GM12878 (cell line): ENCODE data around the gene RASGRF2.

Source experiments
- CHD1 ChIP-seq: IDR thresholded peaks from 2 replicates; pipeline ENCODE4 v1.6.1; 2012; ENCODE audit warnings: low read depth, low read length, improper control_type of control experiment
- EED ChIP-seq: sonication (generic); IDR thresholded peaks from 2 replicates; pipeline ENCODE4 v1.6.1; 2016; ENCODE audit warnings: antibody characterized with exemption, low read depth
- HDAC2 ChIP-seq: fragments of 200-600 bp; sonication (generic); IDR thresholded peaks from 2 replicates; pipeline ENCODE4 v1.6.1; 2017
- POLR2A ChIP-seq: IDR thresholded peaks from 2 replicates; pipeline ENCODE4 v1.6.1; 2011; ENCODE audit warnings: low read depth, mild to moderate bottlenecking, low read length
- POU2F2 ChIP-seq: IDR thresholded peaks from 3 replicates; pipeline ENCODE4 v1.6.1; 2011; ENCODE audit warnings: low read depth, mild to moderate bottlenecking, low read length, borderline replicate concordance
- RCOR1 ChIP-seq: conservative IDR thresholded peaks from 2 replicates; pipeline ENCODE4 v1.6.1; 2012; ENCODE audit warnings: low read depth, low read length, improper control_type of control experiment
- WRNIP1 ChIP-seq: IDR thresholded peaks from 2 replicates; pipeline ENCODE4 v1.6.1; 2011; ENCODE audit warnings: low read depth, low read length, improper control_type of control experiment, borderline replicate concordance
- TF ChIP-seq, protein P1 (sequence below), 3 experiments: IDR thresholded peaks in 2 of 3; conservative IDR thresholded peaks in 1 of 3; 2 replicates each; pipeline ENCODE4 v1.5.1; 2011; ENCODE audit warnings: low read depth in 3 of 3, low read length in 3 of 3, mild to moderate bottlenecking in 3 of 3, control low read depth in 2 of 3, moderate library complexity in 2 of 3, inconsistent platforms in 1 of 3, mixed read lengths in 1 of 3; ENCODE audit not compliant: control insufficient read depth in 2 of 3, insufficient read depth in 1 of 3; ENCODE audit errors: extremely low read depth in 1 of 3
- TF ChIP-seq, protein P2 (sequence below): fragments of 450-650 bp; IDR thresholded peaks from 2 replicates; pipeline ENCODE4 v1.6.1; 2016; ENCODE audit warnings: mild to moderate bottlenecking, moderate library complexity, borderline replicate concordance

DNA sequence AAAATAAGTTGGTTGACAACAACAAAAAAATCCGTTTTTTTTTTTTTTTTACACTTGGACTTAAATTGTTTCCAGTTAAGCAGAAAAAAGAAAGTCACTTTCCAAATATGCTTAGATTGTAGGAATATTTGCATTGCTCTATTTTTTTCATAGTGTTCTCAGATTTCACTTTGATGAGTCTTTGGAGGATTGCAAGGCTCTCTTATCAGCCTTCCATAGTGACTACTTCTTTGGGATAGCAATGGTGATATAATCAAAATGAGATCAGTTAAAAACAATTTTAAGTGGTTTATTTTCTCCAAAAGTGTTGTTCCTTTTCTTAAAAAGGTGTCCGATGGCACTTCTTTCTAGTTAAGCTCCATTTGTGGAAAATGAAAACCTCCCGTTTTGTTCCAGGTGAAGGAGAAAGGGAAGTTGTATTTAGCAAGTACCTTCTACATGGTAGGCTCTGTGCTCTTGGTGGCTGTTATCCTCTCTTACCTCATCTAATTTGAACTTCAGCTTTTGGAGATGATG, 3.9 kb downstream of the RASGRF2 start:
- TF ChIP-seq POLR2A = no peak
- no peak for TF ChIP-seq WRNIP1
- TF ChIP-seq RCOR1 = no peak
- TF ChIP-seq EED = no peak
- no peak for TF ChIP-seq CHD1
- TF ChIP-seq POU2F2 = no peak
- TF ChIP-seq, protein P1, sequence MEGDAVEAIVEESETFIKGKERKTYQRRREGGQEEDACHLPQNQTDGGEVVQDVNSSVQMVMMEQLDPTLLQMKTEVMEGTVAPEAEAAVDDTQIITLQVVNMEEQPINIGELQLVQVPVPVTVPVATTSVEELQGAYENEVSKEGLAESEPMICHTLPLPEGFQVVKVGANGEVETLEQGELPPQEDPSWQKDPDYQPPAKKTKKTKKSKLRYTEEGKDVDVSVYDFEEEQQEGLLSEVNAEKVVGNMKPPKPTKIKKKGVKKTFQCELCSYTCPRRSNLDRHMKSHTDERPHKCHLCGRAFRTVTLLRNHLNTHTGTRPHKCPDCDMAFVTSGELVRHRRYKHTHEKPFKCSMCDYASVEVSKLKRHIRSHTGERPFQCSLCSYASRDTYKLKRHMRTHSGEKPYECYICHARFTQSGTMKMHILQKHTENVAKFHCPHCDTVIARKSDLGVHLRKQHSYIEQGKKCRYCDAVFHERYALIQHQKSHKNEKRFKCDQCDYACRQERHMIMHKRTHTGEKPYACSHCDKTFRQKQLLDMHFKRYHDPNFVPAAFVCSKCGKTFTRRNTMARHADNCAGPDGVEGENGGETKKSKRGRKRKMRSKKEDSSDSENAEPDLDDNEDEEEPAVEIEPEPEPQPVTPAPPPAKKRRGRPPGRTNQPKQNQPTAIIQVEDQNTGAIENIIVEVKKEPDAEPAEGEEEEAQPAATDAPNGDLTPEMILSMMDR (IDR thresholded peaks at IDR 0.05 in 2 of 3, conservative IDR thresholded peaks at IDR 0.05 in 1 of 3; ENCODE audit: control insufficient read depth in 2 of 3, extremely low read depth in 1 of 3, insufficient read depth in 1 of 3, low read depth in 3 of 3, low read length in 3 of 3) = no peak
- TF ChIP-seq, protein P2, sequence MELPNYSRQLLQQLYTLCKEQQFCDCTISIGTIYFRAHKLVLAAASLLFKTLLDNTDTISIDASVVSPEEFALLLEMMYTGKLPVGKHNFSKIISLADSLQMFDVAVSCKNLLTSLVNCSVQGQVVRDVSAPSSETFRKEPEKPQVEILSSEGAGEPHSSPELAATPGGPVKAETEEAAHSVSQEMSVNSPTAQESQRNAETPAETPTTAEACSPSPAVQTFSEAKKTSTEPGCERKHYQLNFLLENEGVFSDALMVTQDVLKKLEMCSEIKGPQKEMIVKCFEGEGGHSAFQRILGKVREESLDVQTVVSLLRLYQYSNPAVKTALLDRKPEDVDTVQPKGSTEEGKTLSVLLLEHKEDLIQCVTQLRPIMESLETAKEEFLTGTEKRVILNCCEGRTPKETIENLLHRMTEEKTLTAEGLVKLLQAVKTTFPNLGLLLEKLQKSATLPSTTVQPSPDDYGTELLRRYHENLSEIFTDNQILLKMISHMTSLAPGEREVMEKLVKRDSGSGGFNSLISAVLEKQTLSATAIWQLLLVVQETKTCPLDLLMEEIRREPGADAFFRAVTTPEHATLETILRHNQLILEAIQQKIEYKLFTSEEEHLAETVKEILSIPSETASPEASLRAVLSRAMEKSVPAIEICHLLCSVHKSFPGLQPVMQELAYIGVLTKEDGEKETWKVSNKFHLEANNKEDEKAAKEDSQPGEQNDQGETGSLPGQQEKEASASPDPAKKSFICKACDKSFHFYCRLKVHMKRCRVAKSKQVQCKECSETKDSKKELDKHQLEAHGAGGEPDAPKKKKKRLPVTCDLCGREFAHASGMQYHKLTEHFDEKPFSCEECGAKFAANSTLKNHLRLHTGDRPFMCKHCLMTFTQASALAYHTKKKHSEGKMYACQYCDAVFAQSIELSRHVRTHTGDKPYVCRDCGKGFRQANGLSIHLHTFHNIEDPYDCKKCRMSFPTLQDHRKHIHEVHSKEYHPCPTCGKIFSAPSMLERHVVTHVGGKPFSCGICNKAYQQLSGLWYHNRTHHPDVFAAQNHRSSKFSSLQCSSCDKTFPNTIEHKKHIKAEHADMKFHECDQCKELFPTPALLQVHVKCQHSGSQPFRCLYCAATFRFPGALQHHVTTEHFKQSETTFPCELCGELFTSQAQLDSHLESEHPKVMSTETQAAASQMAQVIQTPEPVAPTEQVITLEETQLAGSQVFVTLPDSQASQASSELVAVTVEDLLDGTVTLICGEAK = no peak
- TF ChIP-seq HDAC2 = no peak
